ENCODE measurements around the gene PRRC2B.

DNA sequence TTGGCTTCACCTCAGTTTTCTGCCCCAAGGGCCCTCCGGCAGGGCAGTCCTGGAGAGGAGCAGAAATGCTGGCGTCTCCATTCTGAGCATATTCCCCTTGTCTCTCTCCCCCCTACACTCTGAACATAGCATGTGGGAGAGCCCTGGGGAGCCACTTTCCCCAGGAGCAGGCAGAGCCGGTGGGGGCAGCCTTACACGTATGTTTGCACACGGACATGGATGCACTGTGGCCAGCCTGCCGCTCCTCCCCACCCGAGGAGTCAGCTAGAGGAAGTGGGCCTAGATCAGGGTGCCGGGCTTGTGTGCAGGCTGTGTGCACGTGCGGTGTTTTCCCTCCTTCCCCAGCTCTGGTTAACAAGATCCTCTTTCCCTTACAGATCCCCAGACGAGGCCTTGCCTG is 83.5 kb downstream of the PRRC2B start:
- TF ChIP-seq, protein P1, sequence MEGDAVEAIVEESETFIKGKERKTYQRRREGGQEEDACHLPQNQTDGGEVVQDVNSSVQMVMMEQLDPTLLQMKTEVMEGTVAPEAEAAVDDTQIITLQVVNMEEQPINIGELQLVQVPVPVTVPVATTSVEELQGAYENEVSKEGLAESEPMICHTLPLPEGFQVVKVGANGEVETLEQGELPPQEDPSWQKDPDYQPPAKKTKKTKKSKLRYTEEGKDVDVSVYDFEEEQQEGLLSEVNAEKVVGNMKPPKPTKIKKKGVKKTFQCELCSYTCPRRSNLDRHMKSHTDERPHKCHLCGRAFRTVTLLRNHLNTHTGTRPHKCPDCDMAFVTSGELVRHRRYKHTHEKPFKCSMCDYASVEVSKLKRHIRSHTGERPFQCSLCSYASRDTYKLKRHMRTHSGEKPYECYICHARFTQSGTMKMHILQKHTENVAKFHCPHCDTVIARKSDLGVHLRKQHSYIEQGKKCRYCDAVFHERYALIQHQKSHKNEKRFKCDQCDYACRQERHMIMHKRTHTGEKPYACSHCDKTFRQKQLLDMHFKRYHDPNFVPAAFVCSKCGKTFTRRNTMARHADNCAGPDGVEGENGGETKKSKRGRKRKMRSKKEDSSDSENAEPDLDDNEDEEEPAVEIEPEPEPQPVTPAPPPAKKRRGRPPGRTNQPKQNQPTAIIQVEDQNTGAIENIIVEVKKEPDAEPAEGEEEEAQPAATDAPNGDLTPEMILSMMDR (conservative IDR thresholded peaks at IDR 0.05; ENCODE audit: low read depth in 2 of 2) = no peak
- no peak for TF ChIP-seq EZH2phosphoT487 (IDR thresholded peaks at IDR 0.05; ENCODE audit: unreplicated experiment)
- no peak for TF ChIP-seq POLR2AphosphoS5 (IDR thresholded peaks at IDR 0.05; ENCODE audit: low read depth)
- no peak for TF ChIP-seq EZH2 (IDR thresholded peaks at IDR 0.05; ENCODE audit: low read depth, unreplicated experiment)
- no peak for TF ChIP-seq JUNB (IDR thresholded peaks at IDR 0.05; ENCODE audit: unreplicated experiment)
